Measurements from ENCODE around the gene IGF2BP3.

The IGF2BP3 gene

GRCh38 chr7:23273141-23273599 lies 197.1 kb downstream of the IGF2BP3 start:
- in situ Hi-C loops (cut with MboI; ENCODE audit: low sequenced_read_pairs), result loop anchor here (10.0 kb wide), 1 partner anchor 432 kb away; no protein-coding TSS in a partner anchor
- peaks cover 11% of the 10 kb centered on the region for H3K4me1 ChIP-seq
- H3K9me3 ChIP-seq, result no peaks in the 10 kb centered on the region
- no peaks in the 10 kb centered on the region for H3K36me3 ChIP-seq (replicated peaks)
- peak; percentile 90 to 97 for DNase-seq (ENCODE audit: low spot score in 2 of 2)
- H3K4me3 ChIP-seq, result peak overlapping the region; percentile 16
- no peaks in the 10 kb centered on the region for H3K27me3 ChIP-seq (ENCODE audit: low read depth)

- H3K9me3 ChIP-seq, result no peaks in the 10 kb centered on the region
- no peak for DNase-seq (ENCODE audit: low spot score in 2 of 2)
- H3K4me1 ChIP-seq, result peaks cover 11% of the 10 kb centered on the region
- in situ Hi-C loops (cut with MboI; ENCODE audit: low sequenced_read_pairs), result loop anchor here (10.0 kb wide), 1 partner anchor 433 kb away; no protein-coding TSS in a partner anchor
- no peak overlapping the region for H3K4me3 ChIP-seq
- H3K36me3 ChIP-seq (replicated peaks), result no peaks in the 10 kb centered on the region
- no peaks in the 10 kb centered on the region for H3K27me3 ChIP-seq (ENCODE audit: low read depth)
Measured at GRCh38 chr7:23272275-23272674, 198.0 kb downstream of the IGF2BP3 start.

- H3K4me3 ChIP-seq, result no peak overlapping the region
- in situ Hi-C loops (cut with MboI; ENCODE audit: low sequenced_read_pairs), result no loop called here
- peaks cover 6% of the 10 kb centered on the region for H3K4me1 ChIP-seq
- H3K9me3 ChIP-seq, result no peaks in the 10 kb centered on the region
- H3K27me3 ChIP-seq (ENCODE audit: low read depth), result no peaks in the 10 kb centered on the region
- H3K36me3 ChIP-seq (replicated peaks), result no peaks in the 10 kb centered on the region
- DNase-seq (ENCODE audit: low spot score in 2 of 2), result no peak
Measured at GRCh38 chr7:23268746-23269145, 201.5 kb downstream of the IGF2BP3 start.

DNA sequence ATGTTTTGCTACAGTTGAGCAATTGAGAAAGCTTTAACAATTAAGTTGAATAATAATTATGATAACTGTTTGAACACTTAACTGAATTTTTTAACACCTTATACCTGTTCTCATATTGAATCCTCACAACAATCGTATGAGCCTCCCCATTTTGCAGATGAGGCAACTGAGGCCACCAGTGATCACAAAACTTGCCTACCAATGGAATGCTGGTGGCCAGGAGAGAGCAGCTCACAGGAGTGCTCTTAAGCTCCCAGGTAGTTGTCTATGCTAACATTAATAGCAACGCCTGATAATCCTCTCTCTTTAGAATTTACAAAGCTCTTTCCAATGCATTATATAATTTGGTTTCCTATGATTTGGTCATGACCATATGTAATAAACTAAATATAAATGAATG lies 202.1 kb downstream of the IGF2BP3 start:
- no peaks in the 10 kb centered on the region for H3K36me3 ChIP-seq (replicated peaks)
- H3K4me3 ChIP-seq, result no peak overlapping the region
- no peak for DNase-seq (ENCODE audit: low spot score in 2 of 2)
- no peaks in the 10 kb centered on the region for H3K27me3 ChIP-seq (ENCODE audit: low read depth)
- in situ Hi-C loops (cut with MboI; ENCODE audit: low sequenced_read_pairs), result no loop called here
- H3K4me1 ChIP-seq, result peaks cover under 1% of the 10 kb centered on the region
- H3K9me3 ChIP-seq, result no peaks in the 10 kb centered on the region

GRCh38 chr7:23267357-23267756 lies 202.9 kb downstream of the IGF2BP3 start:
- DNase-seq (ENCODE audit: low spot score in 2 of 2), result no peak
- H3K4me3 ChIP-seq, result no peak overlapping the region
- H3K4me1 ChIP-seq, result no peaks in the 10 kb centered on the region
- no peaks in the 10 kb centered on the region for H3K27me3 ChIP-seq (ENCODE audit: low read depth)
- no peaks in the 10 kb centered on the region for H3K36me3 ChIP-seq (replicated peaks)
- no peaks in the 10 kb centered on the region for H3K9me3 ChIP-seq
- in situ Hi-C loops (cut with MboI; ENCODE audit: low sequenced_read_pairs), result no loop called here

GRCh38 chr7:23266918-23267317 lies 203.4 kb downstream of the IGF2BP3 start:
- Histone ChIP-seq H3K36me3 (replicated peaks) (no peaks in the 10 kb centered on the region), H3K27me3 (ENCODE audit: low read depth) (no peaks in the 10 kb centered on the region), H3K4me1 (no peaks in the 10 kb centered on the region), H3K9me3 (no peaks in the 10 kb centered on the region), H3K4me3 (no peak overlapping the region)
- DNase-seq (ENCODE audit: low spot score in 2 of 2), result no peak
- in situ Hi-C loops (cut with MboI; ENCODE audit: low sequenced_read_pairs), result no loop called here

GRCh38 chr7:23264916-23265458 lies 205.3 kb downstream of the IGF2BP3 start:
- no peak overlapping the region for H3K4me3 ChIP-seq
- no peaks in the 10 kb centered on the region for H3K9me3 ChIP-seq
- no peaks in the 10 kb centered on the region for H3K36me3 ChIP-seq (replicated peaks)
- DNase-seq (ENCODE audit: low spot score in 2 of 2), result no peak
- in situ Hi-C loops (cut with MboI; ENCODE audit: low sequenced_read_pairs), result no loop called here
- H3K27me3 ChIP-seq (ENCODE audit: low read depth), result no peaks in the 10 kb centered on the region
- H3K4me1 ChIP-seq, result no peaks in the 10 kb centered on the region

- no peaks in the 10 kb centered on the region for H3K4me1 ChIP-seq
- no peaks in the 10 kb centered on the region for H3K9me3 ChIP-seq
- in situ Hi-C loops (cut with MboI; ENCODE audit: low sequenced_read_pairs), result no loop called here
- no peaks in the 10 kb centered on the region for H3K36me3 ChIP-seq (replicated peaks)
- H3K27me3 ChIP-seq (ENCODE audit: low read depth), result no peaks in the 10 kb centered on the region
- H3K4me3 ChIP-seq, result no peak overlapping the region
- DNase-seq (ENCODE audit: low spot score in 2 of 2), result peak; percentile 46 to 81
Measured at GRCh38 chr7:23261843-23262452, 208.3 kb downstream of the IGF2BP3 start.

GRCh38 chr7:23260371-23260770 lies 209.9 kb downstream of the IGF2BP3 start:
- Histone ChIP-seq H3K4me1 (no peaks in the 10 kb centered on the region), H3K36me3 (replicated peaks) (no peaks in the 10 kb centered on the region), H3K9me3 (no peaks in the 10 kb centered on the region), H3K27me3 (ENCODE audit: low read depth) (no peaks in the 10 kb centered on the region), H3K4me3 (no peak overlapping the region)
- in situ Hi-C loops (cut with MboI; ENCODE audit: low sequenced_read_pairs), result no loop called here
- no peak for DNase-seq (ENCODE audit: low spot score in 2 of 2)
